ENCODE measurements around the gene FLNB. TPM values are rescaled to one million over a fixed set of nuclear protein-coding genes. Genes with fewer than 3 reads are reported as not detected.
A peak's percentile ranks its signal among the peaks of the same experiment; 100 is the strongest.

FLNB gene
- total RNA-seq, 4 donors from 2014 or later, result 265 to 345 (median 277) TPM

GRCh38 chr3:58104712-58105111 is 96.5 kb downstream of the FLNB start:
- Histone ChIP-seq H3K27ac (peak overlapping the region in 3 of 4 donors; percentile 65 to 88 (median 83)), H3K4me1 (peaks cover 0 to 41% (median 10%) of the 10 kb centered on the region in 4 donors), H3K9me3 (no peaks in the 10 kb centered on the region), H3K4me3 (no peak overlapping the region), H3K36me3 (peaks cover 0 to 95% (median 14%) of the 10 kb centered on the region in 3 donors), H3K27me3 (no peaks in the 10 kb centered on the region)
- 92 to 97% methylated on average over 2 of the region's 2 CpGs for WGBS, 2 donors
- no peak for TF ChIP-seq EP300 (IDR thresholded peaks at IDR 0.05)
- no peak for TF ChIP-seq POLR2A (IDR thresholded peaks at IDR 0.05)
- TF ChIP-seq CTCF (IDR thresholded peaks at IDR 0.05), result no peak
- no peak for DNase-seq (ENCODE audit: low spot score in 2 of 2)

- Histone ChIP-seq H3K27ac (peak overlapping the region in 3 of 4 donors; percentile 65 to 88 (median 83)), H3K9me3 (no peaks in the 10 kb centered on the region), H3K36me3 (peaks cover 0 to 95% (median 14%) of the 10 kb centered on the region in 3 donors), H3K4me1 (peaks cover 0 to 41% (median 10%) of the 10 kb centered on the region in 4 donors), H3K4me3 (no peak overlapping the region), H3K27me3 (no peaks in the 10 kb centered on the region)
- DNase-seq (ENCODE audit: low spot score in 2 of 2), result no peak
- TF ChIP-seq CTCF (IDR thresholded peaks at IDR 0.05), result no peak
- TF ChIP-seq EP300 (IDR thresholded peaks at IDR 0.05), result no peak
- no peak for TF ChIP-seq POLR2A (IDR thresholded peaks at IDR 0.05)
- 81 to 83% methylated on average over 3 of the region's 3 CpGs for WGBS, 2 donors
Measured at GRCh38 chr3:58105196-58105595, 97.0 kb downstream of the FLNB start.

- Histone ChIP-seq H3K4me1 (peaks cover 0 to 38% (median 10%) of the 10 kb centered on the region in 4 donors), H3K4me3 (no peak overlapping the region), H3K27me3 (no peaks in the 10 kb centered on the region), H3K9me3 (no peaks in the 10 kb centered on the region), H3K27ac (no peak overlapping the region), H3K36me3 (peaks cover 0 to 95% (median 14%) of the 10 kb centered on the region in 3 donors)
- DNase-seq (ENCODE audit: low spot score in 2 of 2), result no peak
- WGBS, 2 donors, result 92 to 99% methylated on average over 2 of the region's 2 CpGs
- TF ChIP-seq POLR2A (IDR thresholded peaks at IDR 0.05) (no peak), CTCF (IDR thresholded peaks at IDR 0.05) (no peak), EP300 (IDR thresholded peaks at IDR 0.05) (no peak)
Measured at GRCh38 chr3:58106061-58106460, 97.8 kb downstream of the FLNB start.

GRCh38 chr3:58106640-58107039 is 98.4 kb downstream of the FLNB start:
- no peak for TF ChIP-seq EP300 (IDR thresholded peaks at IDR 0.05)
- TF ChIP-seq CTCF (IDR thresholded peaks at IDR 0.05), result no peak
- no peak for TF ChIP-seq POLR2A (IDR thresholded peaks at IDR 0.05)
- H3K4me3 ChIP-seq, result no peak overlapping the region

GRCh38 chr3:58107597-58107996 is 99.4 kb downstream of the FLNB start:
- no peak for DNase-seq (ENCODE audit: low spot score in 2 of 2)
- Histone ChIP-seq H3K9me3 (no peaks in the 10 kb centered on the region), H3K27me3 (no peaks in the 10 kb centered on the region), H3K4me3 (no peak overlapping the region), H3K27ac (peak overlapping the region in 2 of 4 donors; percentile 26 to 43), H3K4me1 (peaks cover 0 to 25% (median 6%) of the 10 kb centered on the region in 4 donors), H3K36me3 (peaks cover 6 to 95% (median 10%) of the 10 kb centered on the region in 3 donors)
- TF ChIP-seq CTCF (IDR thresholded peaks at IDR 0.05) (no peak), POLR2A (IDR thresholded peaks at IDR 0.05) (no peak), EP300 (IDR thresholded peaks at IDR 0.05) (no peak)
- 60 to 63% methylated on average over 6 of the region's 6 CpGs for WGBS, 2 donors

More at GRCh38 chr3:58106640-58107039, 98.4 kb downstream of the FLNB start:
- no peak overlapping the region for H3K27ac ChIP-seq
- DNase-seq (ENCODE audit: low spot score in 2 of 2), result no peak
- H3K36me3 ChIP-seq, result peaks cover 0 to 95% (median 14%) of the 10 kb centered on the region in 3 donors
- H3K4me1 ChIP-seq, result peaks cover 0 to 34% (median 7%) of the 10 kb centered on the region in 4 donors
- 96% methylated on average over 8 of the region's 8 CpGs for WGBS, 2 donors
- no peaks in the 10 kb centered on the region for H3K9me3 ChIP-seq
- no peaks in the 10 kb centered on the region for H3K27me3 ChIP-seq
